Thyroid gland (tissue), 4 donors: Measurements from ENCODE around the gene GADD45A.

Experiments
- CTCF ChIP-seq, 6 experiments: fragments of 200-600 bp in 3 of 6; fragments of 450-650 bp in 3 of 6; sonication (generic) in 3 of 6; IDR thresholded peaks; one replicate each; pipeline ENCODE4 v1.5.1; 2016 to 2019; ENCODE audit warnings: antibody characterized with exemption in 6 of 6, mild to moderate bottlenecking in 2 of 6, inconsistent platforms in 1 of 6, moderate library complexity in 1 of 6
- POLR2A ChIP-seq, 2 donors: fragments of 450-650 bp; IDR thresholded peaks; one replicate each; pipeline ENCODE4 v1.6.1; 2017; ENCODE audit warnings: antibody characterized with exemption in 2 of 2, mild to moderate bottlenecking in 2 of 2, moderate library complexity in 1 of 2

- TF ChIP-seq CTCF (IDR thresholded peaks at IDR 0.05) (no peak), POLR2A (IDR thresholded peaks at IDR 0.05) (no peak)
These were observed 51.7 kb downstream of the GADD45A start for GRCh38 chr1:67736750-67737149.
